Peyer's patch (tissue), 4 donors: ENCODE results near the gene NFIL3. TPM values are rescaled to one million over a fixed set of nuclear protein-coding genes. Genes with fewer than 3 reads are reported as not detected.

ENCODE experiments used
- DNase-seq, 3 donors: peaks; one replicate each; pipeline ENCODE4 v3.0.0-alpha.2; 2017 to 2019
- H3K27ac ChIP-seq, 4 donors: fragments of 200-600 bp; sonication (generic); one replicate each; pipeline ENCODE4 v1.5.1; 2016 to 2019
- H3K27me3 ChIP-seq, 2 donors: fragments of 200-600 bp; sonication (generic); one replicate each; pipeline ENCODE4 v1.5.1; 2019
- H3K36me3 ChIP-seq, 3 donors: fragments of 200-600 bp; sonication (generic); one replicate each; pipeline ENCODE4 v1.5.1; 2016 to 2019
- H3K4me1 ChIP-seq, 4 donors: fragments of 200-600 bp; sonication (generic); one replicate each; pipeline ENCODE4 v1.5.1; 2016 to 2019
- H3K4me3 ChIP-seq, 4 donors: fragments of 200-600 bp; sonication (generic); 1 replicate in 3 of 4; 2 replicates in 1 of 4; pipeline ENCODE4 v1.5.1; 2016 to 2019; ENCODE audit warnings: mild to moderate bottlenecking in 1 of 4
- H3K9me3 ChIP-seq, 4 donors: fragments of 200-600 bp; sonication (generic); one replicate each; pipeline ENCODE4 v1.5.1; 2016 to 2019; ENCODE audit warnings: mild to moderate bottlenecking in 1 of 4
- CTCF ChIP-seq, 6 experiments: fragments of 450-650 bp in 4 of 6; fragments of 200-600 bp in 2 of 6; sonication (generic) in 1 of 6; IDR thresholded peaks; one replicate each; pipeline ENCODE4 v1.5.1; 2017 to 2019; ENCODE audit warnings: antibody characterized with exemption in 6 of 6, mild to moderate bottlenecking in 3 of 6, moderate library complexity in 1 of 6
- POLR2A ChIP-seq, 2 donors: fragments of 450-650 bp; IDR thresholded peaks; one replicate each; pipeline ENCODE4 v1.5.1; 2017; ENCODE audit warnings: antibody characterized with exemption in 2 of 2, mild to moderate bottlenecking in 2 of 2, moderate library complexity in 2 of 2
- total RNA-seq, 4 donors: library from RNA; depleted of rRNA; stranded (reverse); fragments of >200 nt; gene quantifications; one replicate each; pipeline ENCODE4 v1.1.0, GENCODE V29; 2016

The NFIL3 gene
- total RNA-seq, 4 donors from 2014 or later, result 14.0 to 31.4 (median 20.4) TPM

- Histone ChIP-seq H3K27me3 (no peaks in the 10 kb centered on the region), H3K9me3 (no peaks in the 10 kb centered on the region), H3K4me1 (no peaks in the 10 kb centered on the region), H3K36me3 (no peaks in the 10 kb centered on the region), H3K27ac (no peak overlapping the region), H3K4me3 (no peak overlapping the region)
- no peak for DNase-seq
- no peak for TF ChIP-seq POLR2A (IDR thresholded peaks at IDR 0.05)
- TF ChIP-seq CTCF (IDR thresholded peaks at IDR 0.05), result no peak
Measured at GRCh38 chr9:91398926-91399325, 24.7 kb downstream of the NFIL3 start.

GRCh38 chr9:91395553-91396471 lies 27.8 kb downstream of the NFIL3 start:
- Histone ChIP-seq H3K4me3 (no peak overlapping the region), H3K27ac (no peak overlapping the region), H3K27me3 (no peaks in the 10 kb centered on the region), H3K36me3 (no peaks in the 10 kb centered on the region), H3K4me1 (no peaks in the 10 kb centered on the region), H3K9me3 (no peaks in the 10 kb centered on the region)
- no peak for TF ChIP-seq POLR2A (IDR thresholded peaks at IDR 0.05)
- TF ChIP-seq CTCF (IDR thresholded peaks at IDR 0.05), result no peak
- DNase-seq, result no peak

- DNase-seq, result no peak
- Histone ChIP-seq H3K36me3 (no peaks in the 10 kb centered on the region), H3K4me3 (no peak overlapping the region), H3K27ac (no peak overlapping the region), H3K27me3 (no peaks in the 10 kb centered on the region), H3K4me1 (no peaks in the 10 kb centered on the region), H3K9me3 (no peaks in the 10 kb centered on the region)
- no peak for TF ChIP-seq CTCF (IDR thresholded peaks at IDR 0.05)
Measured at GRCh38 chr9:91395106-91395552, 28.5 kb downstream of the NFIL3 start.

- Histone ChIP-seq H3K27me3 (no peaks in the 10 kb centered on the region), H3K36me3 (no peaks in the 10 kb centered on the region), H3K9me3 (no peaks in the 10 kb centered on the region), H3K27ac (no peak overlapping the region), H3K4me1 (no peaks in the 10 kb centered on the region), H3K4me3 (no peak overlapping the region)
- DNase-seq, result no peak
- TF ChIP-seq CTCF (IDR thresholded peaks at IDR 0.05), result no peak
- TF ChIP-seq POLR2A (IDR thresholded peaks at IDR 0.05), result no peak
Measured at GRCh38 chr9:91393826-91394225, 29.8 kb downstream of the NFIL3 start.

- Histone ChIP-seq H3K36me3 (no peaks in the 10 kb centered on the region), H3K4me1 (no peaks in the 10 kb centered on the region), H3K9me3 (no peaks in the 10 kb centered on the region), H3K4me3 (no peak overlapping the region), H3K27ac (no peak overlapping the region), H3K27me3 (no peaks in the 10 kb centered on the region)
- no peak for TF ChIP-seq CTCF (IDR thresholded peaks at IDR 0.05)
- no peak for TF ChIP-seq POLR2A (IDR thresholded peaks at IDR 0.05)
- no peak for DNase-seq
Measured at GRCh38 chr9:91392435-91392834, 31.2 kb downstream of the NFIL3 start.
